Parathyroid adenoma (tissue), 2 donors: Measurements from ENCODE around the gene PDGFC.

Experiments
- H2AFZ ChIP-seq: fragments of 300-600 bp; sonication (generic); one replicate; pipeline ENCODE4 v1.7.0; 2017; ENCODE audit warnings: antibody characterized with exemption, mild to moderate bottlenecking
- H3K27ac ChIP-seq: fragments of 300-600 bp; sonication (generic); one replicate; pipeline ENCODE4 v1.7.0; 2017
- H3K27me3 ChIP-seq: fragments of 300-600 bp; sonication (generic); one replicate; pipeline ENCODE4 v1.7.0; 2017; ENCODE audit warnings: low read length; ENCODE audit not compliant: control insufficient read depth, insufficient read depth
- H3K36me3 ChIP-seq: fragments of 300-600 bp; sonication (generic); one replicate; pipeline ENCODE4 v1.7.0; 2017; ENCODE audit warnings: low read length; ENCODE audit not compliant: control insufficient read depth, insufficient read depth
- H3K4me1 ChIP-seq: fragments of 300-600 bp; sonication (generic); one replicate; pipeline ENCODE4 v1.7.0; 2017; ENCODE audit warnings: control low read depth
- H3K4me2 ChIP-seq: fragments of 300-600 bp; sonication (generic); one replicate; pipeline ENCODE4 v1.7.0; 2017; ENCODE audit warnings: low read length
- H3K4me3 ChIP-seq: fragments of 300-600 bp; sonication (generic); one replicate; pipeline ENCODE4 v1.7.0; 2017; ENCODE audit warnings: low read depth, low read length
- H3K79me2 ChIP-seq: fragments of 300-600 bp; sonication (generic); one replicate; pipeline ENCODE4 v1.7.0; 2017; ENCODE audit warnings: control low read depth
- H3K9ac ChIP-seq: fragments of 300-600 bp; sonication (generic); one replicate; pipeline ENCODE4 v1.7.0; 2017; ENCODE audit warnings: mild to moderate bottlenecking
- H3K9me3 ChIP-seq: fragments of 300-600 bp; sonication (generic); one replicate; pipeline ENCODE4 v1.7.0; 2017; ENCODE audit warnings: low read length; ENCODE audit not compliant: control insufficient read depth
- CTCF ChIP-seq: fragments of 300-600 bp; sonication (generic); IDR thresholded peaks from one replicate; pipeline ENCODE4 v1.7.0; 2017; ENCODE audit warnings: antibody characterized with exemption, mild to moderate bottlenecking
- donor health status: primary hyperparathyroidism.

PDGFC gene

GRCh38 chr4:157013656-157014055, 42.1 kb upstream of the PDGFC start:
- Histone ChIP-seq H3K79me2 (no peaks in the 10 kb centered on the region), H3K4me2 (no peak overlapping the region), H3K27me3 (no peaks in the 10 kb centered on the region), H3K4me3 (no peak overlapping the region), H3K9me3 (no peaks in the 10 kb centered on the region), H3K36me3 (no peaks in the 10 kb centered on the region), H3K27ac (no peak overlapping the region), H2AFZ (no peak overlapping the region), H3K4me1 (no peaks in the 10 kb centered on the region), H3K9ac (no peak overlapping the region)
- no peak for TF ChIP-seq CTCF

DNA sequence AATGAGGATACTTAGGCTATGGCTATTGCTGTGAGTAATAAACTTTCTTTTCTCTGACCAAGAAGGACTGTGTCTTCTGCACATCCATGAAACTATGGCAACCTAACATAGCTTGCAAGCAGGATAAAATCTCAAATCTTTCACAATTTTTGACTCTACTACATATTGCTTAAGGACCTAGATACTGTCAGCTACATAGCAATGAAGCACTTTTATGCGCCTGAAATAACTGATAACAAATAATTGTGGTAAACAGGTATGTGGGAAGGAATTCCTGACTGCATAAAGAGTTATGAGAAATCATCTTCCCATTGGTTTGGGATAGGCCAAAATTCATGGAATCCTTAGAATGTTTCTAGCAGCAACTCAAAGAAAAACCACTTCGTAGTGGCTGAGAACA, 41.2 kb upstream of the PDGFC start:
- Histone ChIP-seq H3K4me2 (no peak overlapping the region), H3K4me3 (no peak overlapping the region), H3K9me3 (no peaks in the 10 kb centered on the region), H2AFZ (no peak overlapping the region), H3K27ac (no peak overlapping the region), H3K27me3 (no peaks in the 10 kb centered on the region), H3K9ac (no peak overlapping the region), H3K36me3 (no peaks in the 10 kb centered on the region), H3K4me1 (no peaks in the 10 kb centered on the region), H3K79me2 (no peaks in the 10 kb centered on the region)
- TF ChIP-seq CTCF: no peak

- no peak for TF ChIP-seq CTCF
- Histone ChIP-seq H3K4me1 (no peaks in the 10 kb centered on the region), H3K36me3 (no peaks in the 10 kb centered on the region), H3K9me3 (no peaks in the 10 kb centered on the region), H2AFZ (no peak overlapping the region), H3K27ac (no peak overlapping the region), H3K4me2 (no peak overlapping the region), H3K79me2 (no peaks in the 10 kb centered on the region), H3K9ac (no peak overlapping the region), H3K4me3 (no peak overlapping the region), H3K27me3 (no peaks in the 10 kb centered on the region)
These were observed 40.7 kb upstream of the PDGFC start for GRCh38 chr4:157012296-157012695.

DNA sequence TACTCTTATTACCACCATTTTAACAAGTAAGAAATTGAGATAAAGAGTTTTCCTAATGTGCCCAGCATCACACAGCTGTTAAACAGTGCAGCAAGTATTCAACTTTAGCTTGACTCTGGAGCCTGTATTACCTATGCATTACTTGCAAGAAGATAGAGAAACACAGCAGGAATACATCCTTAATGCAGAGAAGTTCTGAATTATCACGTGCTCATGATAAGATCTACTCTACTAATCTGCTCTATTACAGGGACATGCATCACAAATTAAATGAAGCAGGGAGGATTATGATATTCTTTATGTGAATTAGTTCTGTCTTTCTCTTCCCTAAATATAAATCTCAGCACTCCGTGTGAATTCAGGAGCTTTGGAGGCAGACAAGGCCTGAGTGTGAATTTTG, 39.0 kb upstream of the PDGFC start:
- Histone ChIP-seq H3K9ac (no peak overlapping the region), H3K36me3 (no peaks in the 10 kb centered on the region), H3K4me2 (no peak overlapping the region), H3K4me1 (no peaks in the 10 kb centered on the region), H3K27me3 (no peaks in the 10 kb centered on the region), H3K27ac (no peak overlapping the region), H3K79me2 (no peaks in the 10 kb centered on the region), H2AFZ (no peak overlapping the region), H3K4me3 (no peak overlapping the region), H3K9me3 (no peaks in the 10 kb centered on the region)
- TF ChIP-seq CTCF: no peak

GRCh38 chr4:157005831-157006230, 34.2 kb upstream of the PDGFC start:
- no peak overlapping the region for H3K9ac ChIP-seq
- no peak for TF ChIP-seq CTCF

More at GRCh38 chr4:157005831-157006230, 34.2 kb upstream of the PDGFC start:
- no peak overlapping the region for H3K4me3 ChIP-seq
- no peak overlapping the region for H3K4me2 ChIP-seq
- no peaks in the 10 kb centered on the region for H3K4me1 ChIP-seq
- no peaks in the 10 kb centered on the region for H3K79me2 ChIP-seq
- no peaks in the 10 kb centered on the region for H3K9me3 ChIP-seq
- H2AFZ ChIP-seq: no peak overlapping the region
- no peak overlapping the region for H3K27ac ChIP-seq
- H3K27me3 ChIP-seq: no peaks in the 10 kb centered on the region
- H3K36me3 ChIP-seq: no peaks in the 10 kb centered on the region
